ENCODE data around the gene ITGA3.

ITGA3 gene

GRCh38 chr17:50087912-50088405, 32.0 kb downstream of the ITGA3 start:
- Histone ChIP-seq H3K4me3 (no peak overlapping the region), H3K27ac (peak overlapping the region; percentile 10 to 37), H3K4me1 (no peaks in the 10 kb centered on the region), H3K36me3 (peaks cover 32 to 55% (median 37%) of the 10 kb centered on the region in 3 donors), H3K27me3 (no peaks in the 10 kb centered on the region), H3K9me3 (no peaks in the 10 kb centered on the region)
- no peak for TF ChIP-seq CTCF (IDR thresholded peaks at IDR 0.05)
- intact Hi-C loops (cut with DNase I; ENCODE audit: low total_unique reads) = loop anchor here (2.0 kb wide), 1 partner anchor 61 kb away; no protein-coding TSS in a partner anchor
- no peak for DNase-seq

- DNase-seq = no peak
- TF ChIP-seq CTCF (IDR thresholded peaks at IDR 0.05) = no peak
These were observed 33.3 kb downstream of the ITGA3 start for GRCh38 chr17:50088952-50089825.

GRCh38 chr17:50090071-50090470, 34.2 kb downstream of the ITGA3 start:
- Histone ChIP-seq H3K36me3 (peaks cover 31 to 39% (median 33%) of the 10 kb centered on the region in 3 donors), H3K4me1 (peaks cover 0 to 5% (median 0%) of the 10 kb centered on the region in 4 donors), H3K27me3 (no peaks in the 10 kb centered on the region), H3K27ac (peak overlapping the region in 1 of 2 donors; percentile 7), H3K4me3 (no peak overlapping the region), H3K9me3 (no peaks in the 10 kb centered on the region)
- intact Hi-C loops (cut with DNase I; ENCODE audit: low total_unique reads) = loop anchor here (5.0 kb wide), 1 partner anchor 207 kb away; no protein-coding TSS in a partner anchor
- no peak for TF ChIP-seq CTCF (IDR thresholded peaks at IDR 0.05)
- DNase-seq = no peak

More at GRCh38 chr17:50088952-50089825, 33.3 kb downstream of the ITGA3 start:
- intact Hi-C loops (cut with DNase I; ENCODE audit: low total_unique reads) = no loop called here
- Histone ChIP-seq H3K27me3 (no peaks in the 10 kb centered on the region), H3K27ac (no peak overlapping the region), H3K9me3 (no peaks in the 10 kb centered on the region), H3K4me3 (no peak overlapping the region), H3K4me1 (peaks cover 0 to 4% (median 0%) of the 10 kb centered on the region in 4 donors), H3K36me3 (peaks cover 31 to 45% (median 33%) of the 10 kb centered on the region in 3 donors)

DNA sequence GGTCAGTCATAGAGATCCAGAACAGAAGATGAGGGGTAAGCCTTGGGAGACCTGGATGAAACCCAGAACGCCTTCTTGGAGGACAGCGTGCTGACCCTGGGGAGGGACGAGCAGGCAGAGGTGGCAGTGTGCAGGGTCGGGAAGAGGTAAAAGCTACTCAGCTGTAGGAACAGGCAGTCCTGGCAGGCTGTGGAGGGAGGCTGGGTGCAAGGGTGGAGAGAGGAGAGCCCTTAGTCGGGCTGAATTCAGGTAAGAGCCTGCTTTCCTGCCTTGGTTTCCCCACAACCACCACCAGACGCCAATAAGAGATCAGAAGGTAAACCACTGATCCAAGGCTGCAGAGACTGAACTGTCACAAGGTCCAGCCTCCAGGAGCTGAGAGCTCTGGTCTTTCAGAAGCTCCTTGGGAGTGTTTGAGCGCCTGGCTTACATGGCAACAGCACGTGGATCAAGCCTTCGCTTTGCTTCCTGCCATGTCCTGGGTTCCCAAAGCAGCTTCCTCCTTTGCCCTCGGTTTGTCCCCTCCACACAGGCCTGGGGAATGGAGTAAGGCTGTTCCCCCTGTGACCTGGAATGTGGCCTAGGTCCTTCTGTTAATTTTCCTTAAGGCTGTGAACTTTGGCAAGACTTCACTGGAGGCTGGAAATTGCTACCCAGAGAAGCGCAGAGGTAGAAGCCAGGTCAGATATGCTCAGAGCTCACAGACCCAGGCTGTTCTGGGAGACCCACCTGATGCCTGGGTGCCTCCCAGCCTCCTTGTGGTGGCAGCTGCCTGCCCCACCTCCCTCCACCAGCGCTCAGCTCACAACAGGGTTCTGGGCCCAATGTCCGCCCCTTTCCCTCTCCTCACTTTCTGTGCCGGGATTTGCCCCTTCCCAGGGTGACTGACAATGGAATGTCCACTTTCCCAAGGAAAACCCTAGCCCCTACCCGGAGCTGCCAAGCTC, 35.3 kb downstream of the ITGA3 start:
- TF ChIP-seq CTCF (IDR thresholded peaks at IDR 0.05) = no peak
- H3K4me1 ChIP-seq = peaks cover 0 to 9% (median 5%) of the 10 kb centered on the region in 4 donors
- H3K27me3 ChIP-seq = no peaks in the 10 kb centered on the region
- H3K9me3 ChIP-seq = no peaks in the 10 kb centered on the region
- peak overlapping the region; percentile 1 to 30 for H3K27ac ChIP-seq
- no peak overlapping the region for H3K4me3 ChIP-seq
- DNase-seq = no peak
- peaks cover 31 to 37% (median 33%) of the 10 kb centered on the region in 3 donors for H3K36me3 ChIP-seq
- intact Hi-C loops (cut with DNase I; ENCODE audit: low total_unique reads) = loop anchor here (5.0 kb wide), 1 partner anchor 206 kb away; no protein-coding TSS in a partner anchor

DNA sequence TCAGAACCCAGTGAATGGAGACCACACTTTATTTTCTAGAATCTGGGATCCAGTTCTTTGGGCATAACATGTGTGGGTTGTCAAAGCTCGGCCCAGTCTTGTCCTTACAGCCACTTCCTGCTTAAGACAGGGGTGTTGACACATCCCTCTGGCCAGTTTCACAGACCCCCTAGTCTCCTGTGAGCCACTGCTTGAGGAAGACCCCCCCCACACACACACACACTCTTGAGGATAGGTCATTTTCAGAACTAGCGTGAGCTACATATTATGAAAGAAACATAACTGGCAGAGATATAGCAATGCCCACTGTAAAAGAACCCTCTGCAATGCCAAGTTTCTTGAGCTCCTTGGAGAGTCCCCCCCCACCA, 36.0 kb downstream of the ITGA3 start:
- intact Hi-C loops (cut with DNase I; ENCODE audit: low total_unique reads) = loop anchor here (5.0 kb wide), 1 partner anchor 205 kb away; no protein-coding TSS in a partner anchor
- Histone ChIP-seq H3K9me3 (no peaks in the 10 kb centered on the region), H3K27me3 (no peaks in the 10 kb centered on the region), H3K4me1 (peaks cover 0 to 16% (median 12%) of the 10 kb centered on the region in 4 donors), H3K36me3 (peaks cover 31 to 37% (median 33%) of the 10 kb centered on the region in 3 donors), H3K4me3 (no peak overlapping the region), H3K27ac (peak overlapping the region; percentile 1 to 30)
- no peak for DNase-seq
- TF ChIP-seq CTCF (IDR thresholded peaks at IDR 0.05) = no peak

All from tibial artery (tissue), 4 donors.